H1 (cell line): ENCODE data around the gene SH3TC2. TPM values are rescaled to one million over a fixed set of nuclear protein-coding genes. Genes with fewer than 3 reads are reported as not detected.

Source experiments
- CTCF ChIA-PET: fragments of 300-600 bp; sonication (Branson Sonifier 250); formaldehyde crosslinking; loops from one replicate; lab custom pipeline; 2021; ENCODE audit not compliant: partially characterized antibody; lab: Charles Lee
- POLR2A ChIA-PET: fragments of 300-600 bp; sonication (Branson Sonifier 250); formaldehyde crosslinking; loops from one replicate; lab custom pipeline; 2021; ENCODE audit warnings: inconsistent platforms; ENCODE audit not compliant: partially characterized antibody; lab: Charles Lee
- DNase-seq, 2 experiments: peaks; one replicate each; pipeline versions ENCODE4 v3.0.0 to v3.0.0-alpha.2; 2010 to 2022; ENCODE audit warnings: low spot score in 2 of 2, low read depth in 1 of 2, mixed read lengths in 1 of 2
- FAIRE-seq: peaks from 2 replicates; lab custom pipeline; 2011; peaks lifted over from hg19 to GRCh38; lab: Jason Lieb, UNC
- H2AFZ ChIP-seq: 2 replicates; pipeline ENCODE4 v1.8.1; 2012; ENCODE audit warnings: low read length, inconsistent platforms
- H2AK5ac ChIP-seq: 2 replicates; pipeline ENCODE4 v1.6.1; 2013; ENCODE audit warnings: low read depth, low read length
- H2BK120ac ChIP-seq: replicated peaks from 2 replicates; pipeline ENCODE3; 2013; ENCODE audit warnings: low read depth, low read length, inconsistent platforms
- H2BK12ac ChIP-seq: 2 replicates; pipeline ENCODE4 v1.6.1; 2013; ENCODE audit warnings: low read depth, low read length
- H2BK15ac ChIP-seq: 2 replicates; pipeline ENCODE4 v1.6.1; 2013; ENCODE audit warnings: low read length
- H2BK20ac ChIP-seq: 2 replicates; pipeline ENCODE4 v1.6.1; 2013; ENCODE audit warnings: low read length
- H2BK5ac ChIP-seq: 2 replicates; pipeline ENCODE4 v1.6.1; 2013; ENCODE audit warnings: low read depth, low read length
- H3K14ac ChIP-seq: 2 replicates; pipeline ENCODE4 v1.6.1; 2013; ENCODE audit warnings: inconsistent platforms; ENCODE audit not compliant: insufficient read length
- H3K18ac ChIP-seq: 2 replicates; pipeline ENCODE4 v1.6.1; 2013; ENCODE audit warnings: low read length; ENCODE audit errors: extremely low read depth
- H3K23ac ChIP-seq: 2 replicates; pipeline ENCODE4 v1.6.1; 2013; ENCODE audit warnings: inconsistent platforms; ENCODE audit not compliant: insufficient read length
- H3K23me2 ChIP-seq: 2 replicates; pipeline ENCODE4 v1.6.1; 2013; ENCODE audit warnings: low read depth, low read length
- H3K27ac ChIP-seq: 2 replicates; pipeline ENCODE4 v1.6.1; 2011; ENCODE audit warnings: low read depth, low read length, inconsistent platforms
- H3K27me3 ChIP-seq, 4 experiments: replicated peaks in 1 of 4; 1 replicate in 1 of 4; 2 replicates in 3 of 4; pipeline versions ENCODE4 v1.6.1 to v1.8.1; 2011 to 2013; ENCODE audit warnings: low read length in 3 of 4, mild to moderate bottlenecking in 3 of 4, inconsistent platforms in 2 of 4, mixed read lengths in 2 of 4, moderate library complexity in 1 of 4; ENCODE audit not compliant: control insufficient read depth in 3 of 4, insufficient read depth in 3 of 4; ENCODE audit errors: extremely low read depth in 1 of 4
- H3K36me3 ChIP-seq, 4 experiments: 2 replicates each; pipeline versions ENCODE4 v1.6.1 to v1.8.1; 2011 to 2013; ENCODE audit warnings: mild to moderate bottlenecking in 4 of 4, low read length in 3 of 4, moderate library complexity in 2 of 4, control low read depth in 1 of 4, inconsistent platforms in 1 of 4; ENCODE audit not compliant: insufficient read depth in 4 of 4, control insufficient read depth in 2 of 4
- H3K4ac ChIP-seq: replicated peaks from 2 replicates; pipeline ENCODE3; 2013; ENCODE audit warnings: low read length, low read depth, mixed read lengths, inconsistent platforms; ENCODE audit not compliant: insufficient read length
- H3K4me1 ChIP-seq, 4 experiments: replicated peaks in 1 of 4; 1 replicate in 1 of 4; 2 replicates in 3 of 4; pipeline versions ENCODE4 v1.6.1 to v1.8.1; 2011 to 2013; ENCODE audit warnings: low read length in 3 of 4, inconsistent platforms in 2 of 4, mixed read lengths in 1 of 4; ENCODE audit not compliant: insufficient read depth in 4 of 4, control insufficient read depth in 3 of 4
- H3K4me2 ChIP-seq, 2 experiments: 2 replicates each; pipeline versions ENCODE4 v1.6.1 to v1.8.1; 2011 to 2013; ENCODE audit warnings: low read depth in 2 of 2, low read length in 2 of 2, control low read depth in 1 of 2, inconsistent platforms in 1 of 2, mild to moderate bottlenecking in 1 of 2; ENCODE audit not compliant: insufficient read depth in 1 of 2
- H3K4me3 ChIP-seq, 4 experiments: fragments of 200-600, 300-600 bp in 1 of 4; sonication (generic), shearing (Covaris generic), sonication (Bioruptor Twin) in 1 of 4; 2 replicates each; pipeline versions ENCODE4 v1.5.1 to v1.8.1; 2011 to 2016; ENCODE audit warnings: low read length in 4 of 4, low read depth in 3 of 4, control low read depth in 2 of 4, inconsistent platforms in 2 of 4, mild to moderate bottlenecking in 2 of 4, mixed read lengths in 1 of 4, moderate library complexity in 1 of 4; ENCODE audit not compliant: insufficient read depth in 2 of 4; ENCODE audit errors: extremely low read depth in 1 of 4
- H3K56ac ChIP-seq: replicated peaks from 2 replicates; pipeline ENCODE3; 2013; ENCODE audit warnings: low read depth, mild to moderate bottlenecking, mixed read lengths, low read length, inconsistent platforms; ENCODE audit not compliant: insufficient read length
- H3K79me1 ChIP-seq: 2 replicates; pipeline ENCODE4 v1.6.1; 2013; ENCODE audit warnings: low read depth, low read length, control low read depth
- H3K79me2 ChIP-seq, 2 experiments: 2 replicates each; pipeline versions ENCODE4 v1.6.1 to v1.8.1; 2012 to 2013; ENCODE audit warnings: low read length in 2 of 2, mild to moderate bottlenecking in 2 of 2, inconsistent platforms in 1 of 2; ENCODE audit not compliant: insufficient read depth in 2 of 2, control insufficient read depth in 1 of 2
- H3K9ac ChIP-seq, 4 experiments: replicated peaks in 1 of 4; 1 replicate in 1 of 4; 2 replicates in 3 of 4; pipeline versions ENCODE4 v1.6.1 to v1.8.1; 2011 to 2013; ENCODE audit warnings: low read depth in 3 of 4, low read length in 3 of 4, control low read depth in 2 of 4, mild to moderate bottlenecking in 2 of 4, moderate library complexity in 2 of 4, inconsistent platforms in 1 of 4; ENCODE audit errors: extremely low read depth in 1 of 4
- H3K9me3 ChIP-seq, 2 experiments: 2 replicates each; pipeline versions ENCODE4 v1.6.1 to v1.8.1; 2012 to 2013; ENCODE audit warnings: mild to moderate bottlenecking in 2 of 2, moderate library complexity in 2 of 2, control low read depth in 1 of 2, inconsistent platforms in 1 of 2, low read depth in 1 of 2, low read length in 1 of 2, mixed read lengths in 1 of 2; ENCODE audit not compliant: insufficient read depth in 2 of 2
- H4K20me1 ChIP-seq, 2 experiments: replicated peaks in 1 of 2; 2 replicates each; pipeline versions ENCODE3 to v1.8.1; 2011 to 2013; ENCODE audit warnings: inconsistent platforms in 2 of 2, low read length in 2 of 2, mild to moderate bottlenecking in 1 of 2; ENCODE audit not compliant: insufficient read depth in 2 of 2, control insufficient read depth in 1 of 2
- H4K5ac ChIP-seq: 2 replicates; pipeline ENCODE4 v1.6.1; 2013; ENCODE audit warnings: low read length, low read depth, mixed read lengths, inconsistent platforms; ENCODE audit not compliant: insufficient read length
- H4K8ac ChIP-seq: 2 replicates; pipeline ENCODE4 v1.8.0; 2013; ENCODE audit warnings: mild to moderate bottlenecking, moderate library complexity, low read length, inconsistent platforms; ENCODE audit not compliant: insufficient read depth; ENCODE audit errors: extremely low read depth
- H4K91ac ChIP-seq: replicated peaks from 2 replicates; pipeline ENCODE3; 2013; ENCODE audit warnings: low read length, mixed read lengths, inconsistent platforms; ENCODE audit not compliant: insufficient read length
- KDM5A ChIP-seq: fragments of 200-600 bp; IDR thresholded peaks from 2 replicates; pipeline ENCODE4 v1.7.1; 2012; ENCODE audit warnings: mild to moderate bottlenecking, low read length, inconsistent platforms, mixed read lengths
- POLR2AphosphoS5 ChIP-seq: IDR thresholded peaks from 2 replicates; pipeline ENCODE4 v1.6.1; 2011; ENCODE audit warnings: low read depth, low read length
- POU5F1 ChIP-seq: IDR thresholded peaks from 2 replicates; pipeline ENCODE4 v1.6.1; 2011; ENCODE audit warnings: low read depth, mild to moderate bottlenecking, low read length, moderate library complexity
- RAD21 ChIP-seq, 2 experiments: IDR thresholded peaks in 1 of 2; conservative IDR thresholded peaks in 1 of 2; 2 replicates each; pipeline ENCODE4 v1.6.1; 2011; ENCODE audit warnings: low read depth in 2 of 2, low read length in 2 of 2, improper control_type of control experiment in 1 of 2, inconsistent platforms in 1 of 2, mild to moderate bottlenecking in 1 of 2, moderate library complexity in 1 of 2
- SUZ12 ChIP-seq: fragments of 200-600 bp; sonication (generic); IDR thresholded peaks from 2 replicates; pipeline ENCODE4 v1.6.1; 2012; ENCODE audit warnings: mild to moderate bottlenecking, inconsistent platforms, low read length, moderate library complexity, mixed read lengths
- WGBS, 2 experiments: shearing (Covaris generic) in 1 of 2; methylation state at CpG; one replicate each; pipeline versions ENCODE4 v1.1.6 to v1.1.7; 2013 to 2015; ENCODE audit warnings: low lambda C conversion rate in 2 of 2, mixed read lengths in 2 of 2, inconsistent platforms in 1 of 2, low coverage in 1 of 2, missing lambda C conversion rate in 1 of 2; ENCODE audit not compliant: insufficient replicate concordance in 2 of 2, insufficient coverage in 1 of 2, insufficient read length in 1 of 2; ENCODE audit errors: extremely low coverage in 1 of 2, missing lambda C conversion rate in 1 of 2; 5-methylcytosine and 5-hydroxymethylcytosine counted together
- polyA plus RNA-seq, 7 experiments: library from polyadenylated mRNA; depleted of rRNA in 3 of 7; stranded (reverse) in 5 of 7; unstranded in 2 of 7; fragments of >200 nt in 5 of 7; fragments of 200-250 nt in 2 of 7; gene quantifications; 1 replicate in 5 of 7; 2 replicates in 1 of 7; 4 replicates in 1 of 7; pipeline versions ENCODE4 v1.2.1 to v1.2.3, GENCODE V29; 2011 to 2013; ENCODE audit warnings: missing spikeins in 2 of 7, mixed read lengths in 2 of 7
- total RNA-seq: library from RNA; stranded (reverse); fragmentation: NEBNext Ultra II Directional; extraction: Animal tissue kit (Norgen Biotek cat#: 25700); gene quantifications from 2 replicates; pipeline ENCODE4 v1.2.1, GENCODE V29; 2021

Gene SH3TC2
- total and polyA plus RNA-seq, 2 of the 8 experiments (the other 6 are each of a cell fraction or from before 2014, with no cell fraction given), result 0.11 to 0.80 TPM

DNA sequence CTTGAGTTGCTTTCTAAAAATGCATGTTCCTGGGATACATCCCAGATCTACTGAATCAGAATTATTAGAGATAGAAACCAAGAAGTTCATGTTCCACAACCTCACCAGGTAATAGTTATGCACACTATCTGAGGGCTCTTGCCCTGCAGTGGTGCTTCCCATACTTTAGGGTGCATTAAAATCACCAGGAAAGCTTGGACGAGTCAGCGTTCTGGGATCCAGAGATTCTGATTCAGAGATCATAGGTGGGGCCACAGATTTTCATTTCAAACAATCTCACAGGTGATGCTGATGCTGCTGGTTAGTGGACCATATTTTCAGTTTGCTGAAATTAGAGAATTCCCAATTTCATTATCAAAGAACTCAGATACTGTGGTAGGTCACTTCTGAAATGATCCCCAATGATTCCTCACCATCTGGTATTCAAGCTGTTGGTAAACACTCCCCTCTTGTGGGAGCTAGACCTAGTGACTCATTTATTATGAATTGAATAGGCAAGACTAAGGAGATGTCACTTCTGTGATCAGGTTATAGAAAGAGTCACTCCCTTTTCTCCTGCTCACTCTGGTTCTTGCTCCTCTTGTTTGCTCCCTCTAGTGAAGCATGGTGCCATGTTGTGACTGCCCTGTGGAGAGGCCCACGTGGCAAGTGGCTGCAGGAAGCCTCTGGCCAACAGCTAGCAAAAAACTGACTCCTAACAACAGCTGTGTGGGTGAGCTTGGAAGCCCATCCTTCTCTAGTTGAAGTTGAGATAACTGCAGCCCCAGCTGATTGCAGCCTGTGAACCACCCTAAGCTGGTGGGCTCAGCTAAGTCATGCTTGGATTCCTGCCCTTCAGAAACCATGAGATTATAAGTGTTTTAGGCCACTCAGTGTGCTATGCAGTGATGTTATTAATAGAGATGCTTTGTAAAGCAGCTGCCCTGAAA is 59.8 kb downstream of the SH3TC2 start:
- no peak overlapping the region for H4K91ac ChIP-seq
- no peaks in the 10 kb centered on the region for H3K9me3 ChIP-seq
- H2BK120ac ChIP-seq, result no peak overlapping the region
- no peak overlapping the region for H4K8ac ChIP-seq
- H3K79me2 ChIP-seq, result no peaks in the 10 kb centered on the region
- no peak overlapping the region for H3K9ac ChIP-seq
- H3K36me3 ChIP-seq, result no peaks in the 10 kb centered on the region
- no peak overlapping the region for H3K23ac ChIP-seq
- H4K20me1 ChIP-seq, result no peaks in the 10 kb centered on the region
- ChIA-PET CTCF (interaction anchor here (0.5 to 10.5 kb wide), 21 partner anchors 9 to 271 kb away, joined by 3 to 98 read pairs (median 6); no protein-coding TSS in a partner anchor), POLR2A (interaction anchor here (0.9 kb wide), 1 partner anchor 11 kb away, joined by 3 read pairs; no protein-coding TSS in a partner anchor)
- H3K4me1 ChIP-seq, result no peaks in the 10 kb centered on the region; a peak in 1 of 7 replicates
- no peak overlapping the region for H4K5ac ChIP-seq
- no peak overlapping the region for H3K27ac ChIP-seq
- no peak for TF ChIP-seq POLR2AphosphoS5
- TF ChIP-seq SUZ12, result no peak
- TF ChIP-seq RAD21 (IDR thresholded peaks at IDR 0.05 in 1 of 2, conservative IDR thresholded peaks at IDR 0.05 in 1 of 2; ENCODE audit: low read depth in 2 of 2, low read length in 2 of 2), result peak; percentile 40 to 43
- no peak for TF ChIP-seq KDM5A
- no peak for TF ChIP-seq POU5F1
- H2BK15ac ChIP-seq, result no peak overlapping the region
- no peak overlapping the region for H3K18ac ChIP-seq
- no peak overlapping the region for H2BK12ac ChIP-seq
- DNase-seq, result no peak
- no peak overlapping the region for H3K4ac ChIP-seq
- H2BK20ac ChIP-seq, result no peak overlapping the region
- no peak overlapping the region for H2AK5ac ChIP-seq
- no peak overlapping the region for H3K4me2 ChIP-seq
- H2BK5ac ChIP-seq, result no peak overlapping the region
- no peaks in the 10 kb centered on the region for H3K27me3 ChIP-seq
- 72% methylated on average over 3 of the region's 3 CpGs; no CpG with 5 or more reads in 1 of the 2 experiments for WGBS, 2 experiments
- no peaks in the 10 kb centered on the region for H3K23me2 ChIP-seq
- no peak overlapping the region for H3K14ac ChIP-seq
- no peak overlapping the region for H3K56ac ChIP-seq
- FAIRE-seq, result no peak
- no peak overlapping the region for H2AFZ ChIP-seq
- no peaks in the 10 kb centered on the region for H3K79me1 ChIP-seq
- H3K4me3 ChIP-seq, result no peak overlapping the region
